GM19351 (cell line): ENCODE data around the gene KCNQ2.
"Not testable (repeated sequence)": the region's sequence is repeated elsewhere in the genome, so short reads cannot be mapped to it uniquely, and the experiment has no call there.

Experiments used
- ATAC-seq: cut with Tn5 transposase; IDR thresholded peaks from one replicate; pipeline ENCODE4 v1.9.1; 2021; ENCODE audit warnings: mild to moderate bottlenecking, moderate library complexity; ENCODE audit not compliant: unreplicated experiment

KCNQ2 gene

GRCh38 chr20:63491078-63491477, 18.6 kb upstream of the KCNQ2 start:
- no peak for ATAC-seq

GRCh38 chr20:63490416-63490815, 18.0 kb upstream of the KCNQ2 start:
- no peak for ATAC-seq

DNA sequence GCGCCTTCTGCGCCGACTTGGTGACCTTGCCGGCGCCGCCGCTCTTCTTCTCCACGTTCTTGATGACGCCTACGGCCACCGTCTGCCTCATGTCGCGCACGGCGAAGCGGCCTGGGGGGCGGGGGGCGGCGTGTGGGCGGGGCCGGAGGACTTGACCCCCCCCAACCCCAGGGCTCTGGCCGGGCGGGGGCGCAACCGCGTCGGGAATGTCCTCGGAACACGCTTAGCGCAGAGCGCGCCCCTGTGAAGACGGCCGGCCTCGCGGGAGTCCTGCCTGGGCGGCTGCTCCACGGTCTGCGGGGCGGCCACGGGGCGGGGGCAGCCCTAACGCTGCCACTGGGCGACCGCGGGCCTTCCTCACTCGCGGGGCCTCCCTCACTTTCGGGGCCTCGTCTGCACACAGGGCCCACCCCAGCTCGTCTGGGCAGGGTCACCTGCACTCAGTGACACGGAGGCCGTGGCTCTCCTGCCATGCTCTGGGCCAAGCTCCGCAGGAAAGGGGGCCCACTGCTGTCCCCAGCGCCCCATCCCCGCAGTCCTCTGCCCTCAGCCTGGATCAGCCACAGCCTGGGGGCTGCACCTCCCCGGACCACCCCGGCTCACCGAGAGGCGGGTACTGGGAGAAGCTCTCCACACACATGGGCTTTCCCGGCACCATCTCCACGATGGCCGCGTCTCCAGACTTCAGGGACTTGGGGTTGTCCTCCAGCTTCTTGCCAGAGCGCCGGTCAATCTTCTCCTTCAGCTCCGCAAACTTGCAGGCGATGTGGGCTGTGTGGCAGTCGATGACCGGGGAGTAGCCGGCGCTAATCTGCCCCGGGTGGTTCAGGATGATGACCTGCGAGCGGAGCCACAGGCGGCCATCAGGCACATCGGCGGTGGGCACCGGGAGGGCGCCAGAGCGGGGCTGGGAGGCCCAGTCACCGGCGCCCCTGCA, 16.1 kb upstream of the KCNQ2 start:
- no peak for ATAC-seq

DNA sequence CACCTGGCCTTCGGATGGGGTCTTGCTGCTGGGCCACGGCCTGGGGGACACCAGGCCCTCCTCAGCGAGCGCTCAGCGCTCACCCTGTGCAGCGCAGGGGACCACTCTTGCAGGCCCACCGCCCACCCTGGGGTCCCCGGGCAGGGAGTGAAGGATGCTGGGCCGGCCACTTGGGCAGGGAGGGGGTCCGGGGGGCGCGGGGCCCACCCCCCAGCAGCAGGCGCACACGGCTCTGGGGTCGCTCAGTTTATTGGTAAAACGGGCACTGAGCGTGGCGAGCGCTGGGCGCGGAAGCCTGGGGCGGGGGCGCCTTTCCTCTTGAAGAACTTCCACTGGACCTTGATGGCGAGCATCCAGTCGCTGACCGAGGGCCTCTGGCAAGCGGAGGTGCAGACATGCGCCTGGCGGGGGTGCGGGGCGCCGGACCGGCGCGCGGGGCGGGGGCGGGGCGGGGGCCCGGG, 15.4 kb upstream of the KCNQ2 start:
- no peak for ATAC-seq

- ATAC-seq: no peak
These were observed 14.8 kb upstream of the KCNQ2 start for GRCh38 chr20:63487116-63487764.

DNA sequence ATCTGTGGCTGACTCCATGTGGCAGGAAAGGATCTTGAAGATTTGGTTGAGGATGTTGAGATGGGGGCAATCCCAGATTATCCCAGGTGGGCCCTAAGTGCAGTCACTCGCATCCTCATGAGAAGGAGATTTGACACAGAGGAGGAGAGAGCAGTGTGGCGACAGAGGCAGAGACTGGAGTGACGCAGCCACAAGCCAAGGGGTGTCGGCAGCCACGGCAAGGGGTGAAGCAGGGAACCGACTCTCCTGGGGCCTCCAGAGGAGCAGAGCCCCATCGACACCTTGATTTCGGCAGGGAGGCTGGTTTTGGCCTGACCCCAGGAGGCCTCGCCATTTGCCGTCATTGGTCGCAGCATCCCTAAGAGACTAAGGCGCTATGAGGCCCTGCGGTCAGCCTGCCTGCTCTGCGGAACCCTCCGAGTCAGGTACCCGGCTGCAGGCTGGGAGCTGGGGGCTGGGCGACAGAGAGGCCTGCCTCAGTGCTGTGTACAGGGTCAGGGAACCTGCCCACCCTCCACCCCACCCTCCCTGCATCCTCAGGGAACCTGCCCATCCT, 13.9 kb upstream of the KCNQ2 start:
- no peak for ATAC-seq

- ATAC-seq: no peak
These were observed 12.4 kb upstream of the KCNQ2 start for GRCh38 chr20:63484651-63485403.

- no peak for ATAC-seq
These were observed 11.8 kb upstream of the KCNQ2 start for GRCh38 chr20:63484236-63484635.

- ATAC-seq: no peak
These were observed 11.4 kb upstream of the KCNQ2 start for GRCh38 chr20:63483834-63484233.

GRCh38 chr20:63482021-63482587, 9.6 kb upstream of the KCNQ2 start:
- no peak for ATAC-seq

DNA sequence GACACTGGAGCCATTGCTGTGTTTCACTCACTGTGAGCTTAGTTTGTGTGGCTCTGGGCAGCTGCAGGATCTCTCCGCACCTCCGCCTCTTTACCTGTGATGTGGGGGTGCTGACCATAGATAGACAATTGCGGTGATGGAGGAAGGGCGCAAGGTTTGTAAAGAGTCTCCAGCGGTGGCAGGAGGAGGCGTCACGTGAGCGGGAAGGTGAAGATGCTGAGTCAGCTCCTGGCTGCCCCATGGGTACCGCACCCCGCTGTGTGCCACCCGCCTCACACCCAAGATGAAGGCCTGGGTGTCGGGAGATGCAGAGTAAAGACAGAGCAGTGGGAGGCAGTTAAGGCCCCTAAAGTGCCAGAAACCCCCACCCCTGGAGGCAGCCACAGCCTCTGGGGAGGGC, 9.0 kb upstream of the KCNQ2 start:
- ATAC-seq: no peak

GRCh38 chr20:63479695-63480419, 7.4 kb upstream of the KCNQ2 start:
- not testable (repeated sequence) for ATAC-seq

DNA sequence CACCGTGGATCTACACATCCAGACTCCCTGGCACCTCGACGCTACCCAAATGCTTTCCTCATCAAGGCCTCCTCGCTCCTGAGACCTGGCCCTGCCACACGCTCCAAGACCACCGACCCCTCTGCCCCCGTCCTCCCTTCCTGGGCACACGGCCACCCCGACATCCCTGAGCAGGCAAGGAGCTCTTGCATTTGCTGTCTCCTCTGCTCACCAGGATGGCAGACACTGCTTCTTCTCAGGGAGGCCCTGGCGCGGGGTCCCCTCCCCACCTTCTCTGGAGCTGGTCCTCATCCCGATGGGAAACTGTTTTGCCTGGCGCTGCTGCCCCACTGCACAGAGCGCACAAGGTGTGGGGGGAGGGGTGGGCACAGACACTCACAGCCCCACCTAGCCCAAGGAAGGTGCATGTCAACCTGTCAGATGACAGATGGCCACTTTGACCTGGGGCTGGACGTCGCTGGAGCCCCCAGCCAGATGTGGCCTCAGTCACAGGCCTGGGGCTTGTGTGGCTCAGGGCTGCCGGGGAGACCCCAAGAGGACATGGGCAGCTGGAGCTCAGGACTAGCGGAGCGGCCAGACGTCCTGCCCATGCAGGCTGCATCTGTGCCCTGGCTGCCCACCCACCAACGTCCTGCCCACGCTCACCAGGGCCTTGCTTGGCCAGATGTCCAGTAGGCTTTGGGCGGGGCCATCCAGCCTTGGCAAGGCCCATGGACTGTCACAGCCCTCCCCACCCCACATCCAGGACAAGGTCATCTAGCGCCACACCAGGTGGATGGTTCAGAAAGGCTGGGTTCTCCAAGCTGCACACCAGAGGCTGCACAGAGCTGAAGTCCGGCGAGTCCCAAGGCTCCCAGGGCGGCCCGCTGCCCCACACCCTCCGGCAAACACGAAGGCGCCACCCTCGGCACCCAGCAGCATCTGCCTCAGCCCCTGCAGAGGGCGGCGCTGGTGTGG, 6.2 kb upstream of the KCNQ2 start:
- no peak for ATAC-seq

DNA sequence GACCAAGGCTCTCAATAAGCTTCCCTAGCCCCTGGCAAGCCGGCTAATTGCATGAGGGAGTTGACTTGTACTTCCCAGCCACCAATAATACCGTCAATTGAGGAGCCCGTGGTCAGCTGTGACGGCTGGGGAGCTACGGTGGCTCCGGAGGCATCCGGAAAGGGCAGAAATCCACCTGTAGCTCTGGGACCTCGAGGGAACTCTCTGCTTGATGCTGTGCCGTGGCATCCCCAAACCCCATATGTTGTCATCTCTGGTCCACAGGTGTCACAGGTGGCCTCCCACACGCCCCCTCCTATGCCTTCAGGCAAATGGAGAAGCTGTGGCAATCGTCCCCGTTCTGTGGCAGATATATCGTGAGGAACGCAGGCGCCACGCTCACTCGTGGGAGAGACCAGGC, 5.5 kb upstream of the KCNQ2 start:
- no peak for ATAC-seq

GRCh38 chr20:63477061-63477616, 4.7 kb upstream of the KCNQ2 start:
- no peak for ATAC-seq

DNA sequence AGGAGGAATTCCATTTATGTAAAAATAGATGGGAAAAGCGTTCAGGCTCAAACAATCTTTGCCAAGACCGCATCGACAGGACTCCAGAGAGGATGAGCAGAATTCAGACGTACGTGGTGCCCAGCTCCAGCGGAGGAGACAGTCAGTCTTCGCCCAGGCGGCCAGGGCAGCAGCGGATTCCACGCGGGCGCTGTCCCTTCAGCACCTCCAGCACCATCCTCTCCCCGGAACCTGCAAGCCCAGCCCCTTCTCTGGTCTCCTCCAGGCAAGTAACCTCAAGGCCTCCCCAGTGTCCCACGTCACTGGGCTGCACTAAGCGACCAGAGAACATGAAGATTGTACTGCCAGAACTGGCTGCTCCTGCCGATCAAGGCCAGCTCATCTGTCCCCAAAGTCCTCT, 2.8 kb upstream of the KCNQ2 start:
- ATAC-seq: no peak

GRCh38 chr20:63473555-63474449, 1.3 kb upstream of the KCNQ2 start:
- ATAC-seq: no peak
